Neural crest cell (in vitro differentiated cells): ENCODE data around the gene CTPS1. TPM values are rescaled to one million over a fixed set of nuclear protein-coding genes. Genes with fewer than 3 reads are reported as not detected.

ENCODE experiments used
- DNase-seq: peaks from one replicate; pipeline ENCODE4 v3.0.0; 2021; ENCODE audit warnings: low read depth, mixed read lengths, low spot score
- H3K27ac Mint-ChIP-seq: one replicate; pipeline ENCODE4 v1.8.0; 2021; ENCODE audit warnings: mild to moderate bottlenecking, mixed read lengths; ENCODE audit not compliant: unreplicated experiment
- H3K27me3 Mint-ChIP-seq: 2 replicates; pipeline ENCODE4 v1.8.0; 2021; ENCODE audit warnings: low read depth, mild to moderate bottlenecking, mixed read lengths
- H3K36me3 Mint-ChIP-seq: 2 replicates; pipeline ENCODE4 v1.8.0; 2021; ENCODE audit warnings: low read depth, mild to moderate bottlenecking, mixed read lengths
- H3K4me1 Mint-ChIP-seq: 2 replicates; pipeline ENCODE4 v1.8.0; 2021; ENCODE audit warnings: mixed read lengths
- H3K4me3 Mint-ChIP-seq: one replicate; pipeline ENCODE4 v1.8.0; 2021; ENCODE audit warnings: mild to moderate bottlenecking, mixed read lengths
- H3K9me3 Mint-ChIP-seq: 2 replicates; pipeline ENCODE4 v1.8.0; 2021; ENCODE audit warnings: mixed read lengths
- CTCF ChIP-seq: fragments of 200-600 bp; sonication (generic); conservative IDR thresholded peaks from 2 replicates; pipeline ENCODE4 v1.5.0; 2021; ENCODE audit warnings: antibody characterized with exemption, mild to moderate bottlenecking
- total RNA-seq: library from RNA; stranded (reverse); gene quantifications from 2 replicates; pipeline ENCODE4 v1.2.1, GENCODE V29; 2021

Gene CTPS1
- total RNA-seq, 1 donor from 2014 or later, result 114 TPM

- Mint-ChIP-seq H3K9me3 (peaks cover 5% of the 10 kb centered on the region), H3K4me1 (peaks cover 26% of the 10 kb centered on the region), H3K27me3 (no peaks in the 10 kb centered on the region)
Observed at GRCh38 chr1:40977716-40978115, 1.8 kb upstream of the CTPS1 start.

GRCh38 chr1:40978886-40979240, 633 bp upstream of the CTPS1 start:
- Mint-ChIP-seq H3K27ac (no peak overlapping the region), H3K4me1 (peaks cover 30% of the 10 kb centered on the region), H3K4me3 (peak overlapping the region; percentile 87), H3K27me3 (no peaks in the 10 kb centered on the region), H3K9me3 (peaks cover 5% of the 10 kb centered on the region), H3K36me3 (peaks cover 3% of the 10 kb centered on the region)
- no peak for TF ChIP-seq CTCF
- no peak for DNase-seq

More at GRCh38 chr1:40977716-40978115, 1.8 kb upstream of the CTPS1 start:
- H3K27ac Mint-ChIP-seq, result no peak overlapping the region
- no peak for DNase-seq
- no peaks in the 10 kb centered on the region for H3K36me3 Mint-ChIP-seq
- peak overlapping the region; percentile 43 for H3K4me3 Mint-ChIP-seq
- TF ChIP-seq CTCF, result no peak

GRCh38 chr1:40980068-40980452, 564 bp downstream of the CTPS1 start:
- Mint-ChIP-seq H3K9me3 (peaks cover 5% of the 10 kb centered on the region), H3K4me3 (peak overlapping the region; percentile 95), H3K27me3 (no peaks in the 10 kb centered on the region), H3K27ac (peak overlapping the region; percentile 97), H3K36me3 (peaks cover 7% of the 10 kb centered on the region), H3K4me1 (peaks cover 30% of the 10 kb centered on the region)
- TF ChIP-seq CTCF, result no peak
- DNase-seq, result no peak

GRCh38 chr1:40980453-40981121, 1.1 kb downstream of the CTPS1 start:
- TF ChIP-seq CTCF, result no peak
- Mint-ChIP-seq H3K27me3 (no peaks in the 10 kb centered on the region), H3K9me3 (peaks cover 5% of the 10 kb centered on the region), H3K27ac (peak overlapping the region; percentile 97), H3K4me3 (peak overlapping the region; percentile 95), H3K36me3 (peaks cover 7% of the 10 kb centered on the region), H3K4me1 (peaks cover 30% of the 10 kb centered on the region)
- DNase-seq, result peak; percentile 12

DNA sequence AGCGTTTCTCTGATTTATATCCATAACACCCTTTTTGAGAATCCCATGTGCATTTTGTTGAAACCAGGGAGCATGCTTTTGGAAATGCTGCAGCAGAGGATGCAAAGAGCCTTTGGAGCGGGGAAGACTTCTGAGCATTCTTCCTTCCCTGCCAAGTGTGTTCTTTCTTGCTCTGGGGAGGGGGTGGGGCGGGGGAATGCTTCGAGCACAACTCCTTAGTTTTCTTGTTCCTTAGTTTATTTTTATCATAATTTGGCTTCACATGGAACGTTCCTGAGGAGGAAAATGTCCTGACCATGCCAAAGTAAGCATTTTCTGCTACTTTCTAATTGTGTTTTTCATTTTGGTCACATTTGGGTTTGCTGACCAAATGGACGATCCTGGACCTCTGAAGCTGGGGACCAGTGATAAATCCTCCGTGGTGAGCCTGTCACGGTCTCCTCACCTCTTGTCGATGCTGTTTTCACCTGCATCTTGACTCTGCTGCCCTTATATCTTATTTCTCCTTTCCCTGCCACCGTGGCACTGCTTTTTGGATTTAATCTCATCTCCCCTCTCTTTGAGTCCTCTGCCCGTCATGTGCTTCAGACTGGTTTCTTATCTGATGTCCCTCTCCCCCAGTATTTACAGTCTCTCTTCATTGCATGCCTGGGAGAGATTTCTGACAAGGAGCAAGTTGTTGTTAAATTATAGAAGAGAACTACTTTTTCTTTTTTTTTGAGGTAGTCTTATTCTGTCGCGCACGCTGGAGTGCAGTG, 2.4 kb downstream of the CTPS1 start:
- H3K4me1 Mint-ChIP-seq, result peaks cover 30% of the 10 kb centered on the region
- peaks cover 12% of the 10 kb centered on the region for H3K36me3 Mint-ChIP-seq
- H3K4me3 Mint-ChIP-seq, result peak overlapping the region; percentile 95
- DNase-seq, result no peak
- H3K27me3 Mint-ChIP-seq, result no peaks in the 10 kb centered on the region
- H3K9me3 Mint-ChIP-seq, result peaks cover 3% of the 10 kb centered on the region
- TF ChIP-seq CTCF, result no peak
- peak overlapping the region; percentile 14 for H3K27ac Mint-ChIP-seq
